Measurements from ENCODE around the gene TAF1L.
"Not testable (repeated sequence)": the region's sequence is repeated elsewhere in the genome, so short reads cannot be mapped to it uniquely, and the experiment has no call there.

Gene TAF1L, protein sequence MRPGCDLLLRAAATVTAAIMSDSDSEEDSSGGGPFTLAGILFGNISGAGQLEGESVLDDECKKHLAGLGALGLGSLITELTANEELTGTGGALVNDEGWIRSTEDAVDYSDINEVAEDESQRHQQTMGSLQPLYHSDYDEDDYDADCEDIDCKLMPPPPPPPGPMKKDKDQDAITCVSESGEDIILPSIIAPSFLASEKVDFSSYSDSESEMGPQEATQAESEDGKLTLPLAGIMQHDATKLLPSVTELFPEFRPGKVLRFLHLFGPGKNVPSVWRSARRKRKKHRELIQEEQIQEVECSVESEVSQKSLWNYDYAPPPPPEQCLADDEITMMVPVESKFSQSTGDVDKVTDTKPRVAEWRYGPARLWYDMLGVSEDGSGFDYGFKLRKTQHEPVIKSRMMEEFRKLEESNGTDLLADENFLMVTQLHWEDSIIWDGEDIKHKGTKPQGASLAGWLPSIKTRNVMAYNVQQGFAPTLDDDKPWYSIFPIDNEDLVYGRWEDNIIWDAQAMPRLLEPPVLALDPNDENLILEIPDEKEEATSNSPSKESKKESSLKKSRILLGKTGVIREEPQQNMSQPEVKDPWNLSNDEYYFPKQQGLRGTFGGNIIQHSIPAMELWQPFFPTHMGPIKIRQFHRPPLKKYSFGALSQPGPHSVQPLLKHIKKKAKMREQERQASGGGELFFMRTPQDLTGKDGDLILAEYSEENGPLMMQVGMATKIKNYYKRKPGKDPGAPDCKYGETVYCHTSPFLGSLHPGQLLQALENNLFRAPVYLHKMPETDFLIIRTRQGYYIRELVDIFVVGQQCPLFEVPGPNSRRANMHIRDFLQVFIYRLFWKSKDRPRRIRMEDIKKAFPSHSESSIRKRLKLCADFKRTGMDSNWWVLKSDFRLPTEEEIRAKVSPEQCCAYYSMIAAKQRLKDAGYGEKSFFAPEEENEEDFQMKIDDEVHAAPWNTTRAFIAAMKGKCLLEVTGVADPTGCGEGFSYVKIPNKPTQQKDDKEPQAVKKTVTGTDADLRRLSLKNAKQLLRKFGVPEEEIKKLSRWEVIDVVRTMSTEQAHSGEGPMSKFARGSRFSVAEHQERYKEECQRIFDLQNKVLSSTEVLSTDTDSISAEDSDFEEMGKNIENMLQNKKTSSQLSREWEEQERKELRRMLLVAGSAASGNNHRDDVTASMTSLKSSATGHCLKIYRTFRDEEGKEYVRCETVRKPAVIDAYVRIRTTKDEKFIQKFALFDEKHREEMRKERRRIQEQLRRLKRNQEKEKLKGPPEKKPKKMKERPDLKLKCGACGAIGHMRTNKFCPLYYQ (N-terminal part only)

DNA sequence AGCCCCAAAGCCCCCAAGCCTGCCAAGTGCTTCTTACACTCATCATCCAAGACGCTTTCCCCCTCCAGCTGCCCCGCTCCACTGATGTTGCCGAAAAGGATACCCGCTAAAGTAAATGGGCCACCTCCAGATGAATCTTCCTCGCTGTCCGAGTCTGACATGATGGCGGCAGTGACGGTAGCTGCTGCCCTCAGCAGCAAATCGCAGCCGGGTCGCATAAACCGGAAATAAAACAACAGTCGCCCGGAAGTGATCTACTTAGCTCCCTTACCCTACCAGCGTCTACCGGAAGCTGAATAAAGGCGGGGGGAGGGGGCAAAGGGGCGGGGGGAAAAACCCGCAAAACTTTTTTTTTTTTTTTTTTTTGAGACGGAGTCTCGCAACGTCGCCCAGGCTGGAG is at the start of gene TAF1L:
Gene TAF1L (minus strand): TSS at position 308 of the 400 bp plus-strand sequence. CDS start 90 bp downstream, at position 218.
- DNase-seq: no peak

DNA sequence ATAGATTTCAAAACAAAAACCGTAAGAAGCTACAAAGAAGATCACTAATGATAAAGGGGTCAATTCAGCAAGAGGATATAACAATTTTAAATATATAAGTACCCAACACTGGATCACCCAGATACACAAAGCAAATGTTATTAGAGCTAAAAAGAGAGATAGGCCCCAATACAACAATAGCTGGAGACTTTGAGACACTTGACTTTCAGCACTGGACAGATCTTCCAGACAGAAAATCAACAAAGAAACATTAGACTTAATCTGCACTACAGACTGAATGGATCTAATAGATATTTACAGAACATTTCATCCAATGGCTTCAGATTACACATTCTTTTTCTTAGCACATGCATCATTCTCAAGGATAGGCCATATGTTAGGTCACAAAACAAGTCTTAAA is 46.3 kb upstream of the TAF1L start:
- no peak for DNase-seq

DNA sequence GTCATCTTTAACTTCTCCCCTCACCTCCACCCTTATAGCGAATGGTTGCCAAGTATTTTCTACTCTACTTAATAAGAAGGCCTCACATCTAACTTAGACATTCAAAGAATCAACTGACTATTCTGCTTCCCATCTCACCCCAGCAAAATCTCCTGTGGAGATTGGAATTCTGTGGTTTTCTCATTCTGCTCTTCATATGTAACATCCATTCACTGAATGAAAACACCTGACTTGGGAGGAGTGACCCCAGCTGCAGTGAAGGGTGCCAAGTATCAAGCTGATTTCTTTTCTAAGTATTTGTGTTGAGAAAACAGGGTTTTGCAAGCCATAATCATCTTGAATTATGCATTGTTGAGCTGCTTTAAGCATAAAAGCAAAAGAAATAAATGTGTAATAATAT is 42.5 kb upstream of the TAF1L start:
- no peak for DNase-seq

DNA sequence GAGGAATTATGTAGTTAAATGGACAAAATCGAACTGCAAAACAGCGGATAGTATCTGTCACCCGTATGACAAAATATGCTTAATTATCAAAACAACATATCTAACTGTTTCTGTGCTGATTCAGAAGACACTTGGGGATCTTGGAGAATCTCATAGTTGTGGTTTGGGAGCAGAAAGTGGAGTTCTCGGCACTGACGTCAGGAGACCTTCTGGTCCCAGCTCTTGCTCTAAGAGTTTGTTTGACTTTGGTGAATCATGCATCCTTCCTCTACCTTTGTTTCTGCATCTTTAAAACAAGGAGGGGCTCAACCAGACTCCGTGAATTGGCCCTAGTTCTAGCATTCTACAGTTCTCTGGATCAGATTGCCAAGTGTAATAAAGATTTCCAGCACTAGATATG is 37.0 kb upstream of the TAF1L start:
- no peak for DNase-seq

GRCh38 chr9:32671333-32671732 is 35.9 kb upstream of the TAF1L start:
- no peak for DNase-seq

- DNase-seq: no peak
Measured at GRCh38 chr9:32665101-32665500, 29.6 kb upstream of the TAF1L start.

GRCh38 chr9:32663741-32664140 is 28.3 kb upstream of the TAF1L start:
- DNase-seq: no peak

DNA sequence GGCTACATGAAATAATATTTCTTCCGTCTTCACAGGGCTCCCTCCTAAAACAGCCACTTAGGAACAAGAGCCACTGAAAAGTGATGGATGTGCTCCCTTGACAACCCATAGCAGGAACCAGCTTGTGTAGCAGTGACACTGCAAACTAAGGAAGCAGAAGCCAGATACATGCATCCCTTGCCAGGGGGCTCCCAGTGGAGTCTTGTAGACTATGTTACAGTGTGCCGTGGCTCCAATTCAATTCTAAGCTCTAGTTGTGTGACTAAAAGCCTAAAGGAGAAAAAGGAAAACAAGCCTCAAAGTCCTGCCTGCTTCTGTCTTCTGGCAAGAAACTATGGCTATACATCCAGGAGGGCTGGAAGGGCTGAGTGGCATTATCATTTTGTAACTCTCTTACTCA is 12.2 kb upstream of the TAF1L start:
- no peak for DNase-seq

- peak; percentile 83 for DNase-seq
Measured at GRCh38 chr9:32644698-32645097, 9.2 kb upstream of the TAF1L start.

GRCh38 chr9:32633151-32633550 is 2.3 kb downstream of the TAF1L start:
- not testable (repeated sequence) for DNase-seq

GRCh38 chr9:32631991-32632390 is 3.5 kb downstream of the TAF1L start:
- no peak for DNase-seq

DNA sequence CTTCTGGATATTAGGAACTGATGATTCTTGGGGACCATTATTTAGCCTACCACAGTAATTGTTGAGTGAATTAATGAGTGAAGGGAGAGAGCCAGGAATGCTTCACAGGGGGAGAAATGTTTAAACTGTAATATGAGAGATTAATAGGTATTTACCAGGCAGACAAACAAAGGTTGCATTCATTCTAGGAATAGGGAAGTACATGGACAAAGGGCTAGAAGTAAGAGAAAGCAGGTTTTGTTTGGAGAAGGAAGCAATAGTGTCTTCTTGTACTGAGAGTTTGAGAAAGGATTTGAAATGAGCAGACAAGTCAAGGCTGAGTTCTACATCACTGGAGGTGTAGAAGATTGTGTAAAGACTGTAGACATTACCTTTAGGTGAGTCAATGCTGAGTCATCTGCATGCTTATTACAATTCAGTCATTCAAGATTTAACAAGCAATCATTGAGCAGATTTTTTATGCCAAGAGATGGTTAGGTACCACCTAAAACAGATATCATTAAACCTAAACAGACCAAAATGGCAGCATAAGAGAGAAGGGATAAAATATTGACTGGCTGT is 8.0 kb downstream of the TAF1L start:
- no peak for DNase-seq

GRCh38 chr9:32625320-32625719 is 10.1 kb downstream of the TAF1L start:
- DNase-seq: no peak

GRCh38 chr9:32622948-32623347 is 12.5 kb downstream of the TAF1L start:
- no peak for DNase-seq

DNA sequence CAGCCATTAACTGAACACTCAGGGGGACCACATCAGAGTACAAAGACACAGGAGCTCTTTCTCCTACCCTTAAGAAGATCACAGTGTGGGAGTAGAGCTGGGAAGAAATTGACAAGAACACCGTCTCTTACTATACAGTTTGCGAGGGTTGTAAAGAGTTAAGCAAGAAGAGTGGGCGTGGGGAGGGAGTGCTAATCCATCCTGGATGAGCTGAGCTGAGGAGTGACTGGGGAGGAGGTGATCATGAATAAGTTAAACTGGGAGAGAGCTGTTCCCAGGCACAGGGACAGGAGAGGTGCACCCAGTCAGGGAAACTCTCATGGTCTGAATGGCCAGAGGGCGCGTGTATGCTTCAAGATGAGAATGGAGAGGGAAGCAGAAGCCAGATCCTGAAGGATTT is 17.2 kb downstream of the TAF1L start:
- no peak for DNase-seq

- DNase-seq: no peak
Measured at GRCh38 chr9:32606811-32607210, 28.7 kb downstream of the TAF1L start.

DNA sequence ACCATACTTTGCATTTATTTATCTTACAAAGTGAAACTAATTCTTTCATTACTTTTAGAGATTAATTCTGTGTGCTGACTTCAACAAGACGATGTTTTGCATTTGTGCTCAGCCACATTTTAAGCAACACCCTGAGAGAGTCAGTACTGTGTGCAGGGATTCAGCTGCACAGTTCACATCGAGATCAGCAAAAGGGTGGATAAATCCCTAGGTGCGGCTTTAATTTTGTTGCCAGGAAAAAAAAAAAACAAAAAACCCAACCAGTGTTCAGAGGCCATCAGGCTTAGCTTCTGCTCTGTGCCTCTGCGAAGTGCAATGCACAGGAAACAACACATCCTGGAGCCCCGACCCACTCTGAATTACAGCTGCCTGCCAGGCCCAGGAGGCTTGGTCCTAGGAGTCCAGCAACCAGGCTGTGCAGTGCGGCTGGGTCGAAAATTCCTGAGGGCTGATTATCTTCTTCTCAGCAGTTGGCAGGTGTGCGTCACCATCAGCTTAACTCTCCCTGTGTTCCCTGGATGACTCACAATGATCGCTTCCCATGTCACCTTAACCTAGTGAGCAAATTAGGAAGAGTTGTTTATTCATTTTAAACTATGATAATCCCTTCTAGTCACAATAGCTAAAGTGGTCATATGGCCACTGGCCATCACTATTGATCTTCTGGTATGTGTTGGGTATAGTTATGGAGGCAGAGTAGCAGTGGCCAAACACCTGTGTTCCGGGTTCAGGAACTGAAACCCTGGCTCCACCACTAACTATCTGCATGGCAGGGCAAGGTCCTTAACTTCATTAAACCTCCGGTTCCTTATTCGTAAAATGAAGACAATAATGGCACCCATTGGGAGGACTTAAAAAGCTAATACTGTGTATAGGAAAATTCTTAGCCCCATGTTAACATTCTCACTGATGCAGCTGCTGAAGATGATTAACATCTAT is 31.3 kb downstream of the TAF1L start:
- DNase-seq: no peak

DNA sequence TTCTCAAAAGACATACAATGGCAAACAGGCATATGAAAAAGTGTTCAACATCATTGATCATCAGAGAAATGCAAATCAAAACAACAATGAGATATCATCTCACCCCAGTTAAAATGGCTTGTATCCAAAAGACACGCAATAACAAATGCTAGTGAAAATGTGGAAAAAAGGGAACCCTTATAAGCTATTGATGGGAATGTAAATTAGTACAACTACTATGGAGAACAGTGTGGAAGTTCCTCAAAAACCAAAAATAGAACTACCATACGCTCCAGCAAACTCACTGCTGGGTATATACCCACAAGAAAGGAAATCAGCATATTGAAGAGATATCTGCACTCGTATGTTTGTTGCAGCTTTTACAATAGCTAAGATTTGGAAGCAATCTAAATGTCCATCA is 36.4 kb downstream of the TAF1L start:
- not testable (repeated sequence) for DNase-seq

DNA sequence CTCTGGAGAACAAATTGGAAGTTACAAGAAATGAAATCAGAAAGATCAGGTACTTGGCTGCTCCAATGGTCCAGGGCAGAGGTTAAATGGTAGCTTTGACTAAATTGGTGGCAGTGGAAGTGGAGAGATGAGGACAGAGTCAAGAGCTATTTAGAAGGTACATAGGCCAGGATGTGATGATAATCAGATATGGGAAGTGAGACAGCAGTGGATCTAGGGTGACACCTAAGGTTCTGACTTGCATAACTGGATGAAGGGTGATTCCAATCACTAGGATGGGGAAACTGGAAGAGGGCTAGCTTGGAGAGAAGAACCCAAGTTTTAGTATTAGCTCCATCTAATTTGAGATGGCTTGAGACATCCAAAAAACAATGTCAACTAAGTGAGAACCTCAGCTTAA is 38.5 kb downstream of the TAF1L start:
- no peak for DNase-seq

DNA sequence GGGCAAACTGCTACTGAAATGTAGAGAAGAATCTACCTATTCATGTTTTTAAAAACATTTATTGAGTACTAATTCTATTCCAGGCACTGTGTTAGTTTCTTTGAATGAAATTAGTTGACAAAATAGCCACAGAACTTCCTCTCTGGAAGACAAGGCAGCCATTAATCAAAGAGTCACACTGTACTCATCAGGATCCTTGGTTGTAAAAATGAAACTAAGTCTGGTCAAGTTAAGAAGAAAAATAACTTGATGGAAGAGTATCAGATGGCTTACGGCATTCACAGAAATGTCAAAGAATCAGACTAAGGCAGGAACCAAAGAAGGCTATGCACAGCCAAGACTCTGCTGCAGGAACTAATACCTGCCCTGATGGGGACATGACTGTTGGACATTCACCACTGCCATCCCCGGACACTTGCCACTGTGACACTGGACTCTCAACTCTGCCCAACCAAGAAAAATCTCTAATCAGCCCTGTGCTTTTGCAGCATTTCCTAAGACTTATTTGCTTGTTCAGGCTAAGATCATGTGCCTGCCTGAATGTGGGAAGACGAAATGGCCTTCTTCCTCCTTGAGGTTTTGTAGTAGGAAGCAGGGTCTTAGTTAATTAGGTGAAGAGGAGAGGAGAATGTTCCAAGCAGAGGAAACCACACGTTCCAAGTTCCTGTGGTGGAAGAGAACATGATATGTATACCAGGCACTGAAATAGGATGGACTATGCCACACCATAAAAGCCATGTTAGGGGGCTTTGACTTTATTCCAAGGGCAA is 39.2 kb downstream of the TAF1L start:
- no peak for DNase-seq

DNA sequence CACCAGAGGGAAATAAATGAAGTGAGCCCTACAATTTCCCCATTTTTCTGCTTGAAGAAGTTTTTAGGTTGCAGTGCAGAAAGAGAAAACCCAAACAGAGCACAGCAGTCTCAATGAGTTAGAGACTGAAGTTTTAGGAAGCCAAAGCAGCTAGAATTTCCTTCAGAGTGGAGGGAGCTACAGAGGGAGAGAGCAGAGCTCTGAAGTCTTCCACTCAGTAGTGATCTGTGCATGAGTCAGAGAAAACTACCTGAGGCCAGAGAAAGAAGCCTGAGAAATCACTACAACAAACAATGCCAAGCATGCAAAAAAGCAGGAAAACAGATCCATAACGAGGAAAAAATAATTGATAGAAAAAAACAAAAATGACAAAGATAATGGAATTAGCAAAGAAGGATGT is 44.6 kb downstream of the TAF1L start:
- no peak for DNase-seq
